ENCODE measurements around the gene C2CD2L.

GRCh38 chr11:119087123-119087522 is 20.0 kb upstream of the C2CD2L start:
- no peak for TF ChIP-seq CTCF (conservative IDR thresholded peaks at IDR 0.05; ENCODE audit: low read depth, low read length)
- TF ChIP-seq BHLHE40 (IDR thresholded peaks at IDR 0.05; ENCODE audit: low read depth, low read length), result no peak
- TF ChIP-seq CEBPB (IDR thresholded peaks at IDR 0.05; ENCODE audit: low read depth, low read length), result no peak
